PC-9 (cell line): ENCODE results near the gene ZSCAN4. TPM values are rescaled to one million over a fixed set of nuclear protein-coding genes. Genes with fewer than 3 reads are reported as not detected.

Source experiments
- BruUV-seq: library from RNA; stranded (reverse); fragments of 400-500 nt; replicated peaks from 2 replicates; lab custom pipeline; 2021; lab: Mats Ljungman, UMichigan
- CTCF ChIA-PET: fragments of 300-600 bp; sonication (Branson Sonifier 250); formaldehyde crosslinking; loops from one replicate; lab custom pipeline; 2022; ENCODE audit warnings: antibody characterized with exemption; lab: Charles Lee
- POLR2A ChIA-PET: fragments of 300-600 bp; sonication (Branson Sonifier 250); formaldehyde crosslinking; loops from one replicate; lab custom pipeline; 2022; ENCODE audit warnings: antibody characterized with exemption; ENCODE audit not compliant: unreplicated experiment; lab: Charles Lee
- DNase-seq, 2 experiments: peaks; one replicate each; pipeline versions ENCODE4 v3.0.0 to v3.0.0-alpha.2; 2015 to 2022; ENCODE audit warnings: mixed read lengths in 1 of 2
- H2AFZ ChIP-seq: fragments of 200-600 bp; sonication (generic); 2 replicates; pipeline ENCODE4 v1.8.1; 2017; ENCODE audit warnings: antibody characterized with exemption
- H3F3A ChIP-seq: fragments of 200-600 bp; sonication (generic); 2 replicates; pipeline ENCODE4 v1.8.1; 2017; ENCODE audit warnings: antibody characterized with exemption, mild to moderate bottlenecking, low read depth; ENCODE audit not compliant: insufficient read depth
- H3K27ac ChIP-seq: fragments of 200-600 bp; sonication (generic); 2 replicates; pipeline ENCODE4 v1.6.1; 2016; ENCODE audit warnings: mixed run types
- H3K27me3 ChIP-seq: fragments of 200-600 bp; sonication (generic); 2 replicates; pipeline ENCODE4 v1.6.1; 2016; ENCODE audit warnings: low read depth, mixed run types; ENCODE audit not compliant: insufficient read depth
- H3K36me3 ChIP-seq: fragments of 200-600 bp; sonication (generic); 2 replicates; pipeline ENCODE4 v1.6.1; 2016; ENCODE audit warnings: low read depth, mixed run types
- H3K4me1 ChIP-seq: fragments of 200-600 bp; sonication (generic); replicated peaks from 2 replicates; pipeline ENCODE4 v1.6.1; 2016; ENCODE audit warnings: mixed run types; ENCODE audit not compliant: insufficient read depth
- H3K4me2 ChIP-seq: fragments of 200-600 bp; sonication (generic); 2 replicates; pipeline ENCODE4 v1.6.1; 2017; ENCODE audit warnings: mixed run types
- H3K4me3 ChIP-seq: fragments of 200-600 bp; sonication (generic); 2 replicates; pipeline ENCODE4 v1.6.1; 2016; ENCODE audit warnings: mixed run types
- H3K79me2 ChIP-seq: fragments of 200-600 bp; sonication (generic); 2 replicates; pipeline ENCODE4 v1.6.1; 2017; ENCODE audit warnings: low read depth, mixed run types
- H3K9me2 ChIP-seq: fragments of 200-600 bp; sonication (generic); 2 replicates; pipeline ENCODE4 v1.8.1; 2017; ENCODE audit warnings: mild to moderate bottlenecking; ENCODE audit not compliant: insufficient read depth
- H3K9me3 ChIP-seq: fragments of 200-600 bp; sonication (generic); 2 replicates; pipeline ENCODE4 v1.8.1; 2016; ENCODE audit warnings: low read depth; ENCODE audit not compliant: insufficient read depth
- H4K20me1 ChIP-seq: fragments of 200-600 bp; sonication (generic); 2 replicates; pipeline ENCODE4 v1.8.1; 2017; ENCODE audit not compliant: insufficient read depth
- CTCF ChIP-seq: fragments of 200-600 bp; sonication (generic); conservative IDR thresholded peaks from 2 replicates; pipeline ENCODE4 v1.6.1; 2017; ENCODE audit warnings: mixed run types, antibody characterized with exemption, mild to moderate bottlenecking, moderate library complexity
- EZH2 ChIP-seq: fragments of 200-600 bp; sonication (generic); IDR thresholded peaks from 2 replicates; pipeline ENCODE4 v1.8.0; 2017; ENCODE audit warnings: antibody characterized with exemption, low read depth
- intact Hi-C: fragments of 100-400 bp; cut with micrococcal nuclease; formaldehyde crosslinking; loops from one replicate; pipeline ENCODE4 v1.10.0; 2022; ENCODE audit not compliant: unreplicated experiment
- total RNA-seq: library from RNA; stranded (reverse); gene quantifications from 2 replicates; pipeline ENCODE4 v1.2.3, GENCODE V29; 2021

ZSCAN4 gene
- total RNA-seq, 1 experiment from 2014 or later: not detected

- H3F3A ChIP-seq: no peaks in the 10 kb centered on the region
- H2AFZ ChIP-seq: no peak overlapping the region
- H3K27me3 ChIP-seq: no peaks in the 10 kb centered on the region
- H3K9me2 ChIP-seq: no peaks in the 10 kb centered on the region
- peaks cover 18% of the 10 kb centered on the region for H3K9me3 ChIP-seq
- CTCF ChIA-PET: interaction anchor here (0.6 kb wide), 1 partner anchor 650 kb away, joined by 4 read pairs; no protein-coding TSS in a partner anchor
- H4K20me1 ChIP-seq: no peaks in the 10 kb centered on the region
- H3K4me3 ChIP-seq: no peak overlapping the region
- POLR2A ChIA-PET: interaction anchor here (0.5 kb wide), 1 partner anchor 57 kb away, joined by 8 read pairs; no protein-coding TSS in a partner anchor
- no peak for TF ChIP-seq CTCF
- TF ChIP-seq EZH2: no peak
- peaks cover 10% of the 10 kb centered on the region; the same call in 1 of the 2 replicates for H3K36me3 ChIP-seq
- H3K4me2 ChIP-seq: no peak overlapping the region
- intact Hi-C loops: no loop called here
- DNase-seq: no peak
- H3K79me2 ChIP-seq: no peaks in the 10 kb centered on the region
- no peak overlapping the region for H3K27ac ChIP-seq
- no peaks in the 10 kb centered on the region for H3K4me1 ChIP-seq
- BruUV-seq: no TSS peak
These were observed 50.7 kb downstream of the ZSCAN4 start for GRCh38 chr19:57719424-57719823.

- no peak overlapping the region for H2AFZ ChIP-seq
- TF ChIP-seq EZH2 (no peak), CTCF (no peak)
- H3K4me2 ChIP-seq: no peak overlapping the region
- CTCF ChIA-PET: no interaction called here
- H3K79me2 ChIP-seq: no peaks in the 10 kb centered on the region
- H3K4me1 ChIP-seq: no peaks in the 10 kb centered on the region
- DNase-seq: no peak
- POLR2A ChIA-PET: interaction anchor here (0.5 kb wide), 1 partner anchor 57 kb away, joined by 8 read pairs; no protein-coding TSS in a partner anchor
- H3K27ac ChIP-seq: no peak overlapping the region
- H3F3A ChIP-seq: no peaks in the 10 kb centered on the region
- peaks cover 18% of the 10 kb centered on the region for H3K9me3 ChIP-seq
- no peaks in the 10 kb centered on the region for H4K20me1 ChIP-seq
- no peaks in the 10 kb centered on the region for H3K27me3 ChIP-seq
- H3K36me3 ChIP-seq: peaks cover 10% of the 10 kb centered on the region; the same call in 1 of the 2 replicates
- intact Hi-C loops: no loop called here
- no peaks in the 10 kb centered on the region for H3K9me2 ChIP-seq
- H3K4me3 ChIP-seq: no peak overlapping the region
- BruUV-seq: no TSS peak
These were observed 51.3 kb downstream of the ZSCAN4 start for GRCh38 chr19:57719901-57720519.

DNA sequence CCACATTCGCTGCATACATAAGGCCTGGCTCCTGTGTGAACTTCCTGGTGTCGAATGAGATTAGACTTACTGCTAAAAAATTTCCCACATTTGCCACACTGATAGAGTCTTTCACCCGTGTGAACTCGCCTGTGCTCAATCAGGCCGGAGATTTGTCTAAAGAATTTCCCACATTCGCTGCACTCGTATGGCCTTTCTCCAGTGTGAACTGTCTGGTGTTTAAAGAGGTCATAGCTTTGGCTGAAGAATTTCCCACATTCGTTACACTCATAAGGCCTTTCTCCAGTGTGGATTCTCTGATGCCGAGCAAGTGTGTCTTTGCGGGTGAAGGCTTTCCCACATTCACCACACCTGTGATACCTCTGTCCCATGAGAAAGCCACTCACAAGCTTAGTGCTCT lies 52.1 kb downstream of the ZSCAN4 start:
- H3K4me3 ChIP-seq: no peak overlapping the region
- no peak overlapping the region for H3K27ac ChIP-seq
- no peak overlapping the region for H2AFZ ChIP-seq
- no peaks in the 10 kb centered on the region for H4K20me1 ChIP-seq
- H3K9me3 ChIP-seq: peaks cover 24% of the 10 kb centered on the region
- TF ChIP-seq EZH2: no peak
- no peak for TF ChIP-seq CTCF
- no peaks in the 10 kb centered on the region for H3K79me2 ChIP-seq
- ChIA-PET CTCF (no interaction called here), POLR2A (no interaction called here)
- no peaks in the 10 kb centered on the region for H3K27me3 ChIP-seq
- no peaks in the 10 kb centered on the region for H3F3A ChIP-seq
- intact Hi-C loops: no loop called here
- H3K4me2 ChIP-seq: no peak overlapping the region
- BruUV-seq: no TSS peak
- H3K36me3 ChIP-seq: peaks cover 10% of the 10 kb centered on the region; the same call in 1 of the 2 replicates
- H3K9me2 ChIP-seq: no peaks in the 10 kb centered on the region
- DNase-seq: no peak
- no peaks in the 10 kb centered on the region for H3K4me1 ChIP-seq

Other genes with a start within 250 kb of the ZSCAN4 start
- gene ZNF749, start 233.6 kb upstream of the ZSCAN4 start, total RNA-seq: 17.9 and 19.4 TPM in 2 replicates
- gene VN1R1, start 211.8 kb upstream of the ZSCAN4 start, total RNA-seq: 0.70 and 0.98 TPM in 2 replicates
- 8.3 and 9.1 TPM in 2 replicates for gene ZNF772, start 191.4 kb upstream of the ZSCAN4 start, total RNA-seq
- gene ZNF419, start 181.2 kb upstream of the ZSCAN4 start, total RNA-seq: 12.9 and 15.2 TPM in 2 replicates
- 12.1 and 14.0 TPM in 2 replicates for gene ZNF773, start 169.0 kb upstream of the ZSCAN4 start, total RNA-seq
- gene ZNF549, start 141.6 kb upstream of the ZSCAN4 start, total RNA-seq: 5.2 and 6.5 TPM in 2 replicates
- 18.2 and 19.8 TPM in 2 replicates for gene ZNF550, start 109.1 kb upstream of the ZSCAN4 start, total RNA-seq
- 4.8 and 5.6 TPM in 2 replicates for gene ZNF416, start 90.0 kb upstream of the ZSCAN4 start, total RNA-seq
- 2.2 TPM in 2 replicates for gene ZIK1, start 84.8 kb upstream of the ZSCAN4 start, total RNA-seq
- 9.5 and 10.5 TPM in 2 replicates for gene ZNF530, start 69.0 kb upstream of the ZSCAN4 start, total RNA-seq
- 16.5 and 19.1 TPM in 2 replicates for gene ZNF134, start 54.7 kb upstream of the ZSCAN4 start, total RNA-seq
- gene ZNF211, start 35.8 kb upstream of the ZSCAN4 start, total RNA-seq: 7.9 and 11.4 TPM in 2 replicates
- 9.6 and 9.8 TPM in 2 replicates for gene ZNF551, start 13.0 kb downstream of the ZSCAN4 start, total RNA-seq
- 0.17 and 0.20 TPM in 2 replicates for gene ZNF154, start 40.3 kb downstream of the ZSCAN4 start, total RNA-seq
- 0.83 and 1.4 TPM in 2 replicates for gene ZNF671, start 58.7 kb downstream of the ZSCAN4 start, total RNA-seq
- 16.9 and 17.8 TPM in 2 replicates for gene ZNF776, start 77.9 kb downstream of the ZSCAN4 start, total RNA-seq
- gene ZNF586, start 100.7 kb downstream of the ZSCAN4 start, total RNA-seq: 19.0 and 21.3 TPM in 2 replicates
- gene ZNF552, start 146.0 kb downstream of the ZSCAN4 start, total RNA-seq: 14.3 and 15.1 TPM in 2 replicates
- 21.2 and 25.2 TPM in 2 replicates for gene ZNF587B, start 161.4 kb downstream of the ZSCAN4 start, total RNA-seq
- gene ZNF587, start 180.9 kb downstream of the ZSCAN4 start, total RNA-seq: 62.2 and 68.0 TPM in 2 replicates
- 8.6 and 12.2 TPM in 2 replicates for gene ZNF814, start 220.1 kb downstream of the ZSCAN4 start, total RNA-seq
- gene ZNF417, start 247.7 kb downstream of the ZSCAN4 start, total RNA-seq: 16.1 and 19.6 TPM in 2 replicates